ENCODE results near the gene ARID5A. TPM values are rescaled to one million over a fixed set of nuclear protein-coding genes. Genes with fewer than 3 reads are reported as not detected.

ARID5A gene
- total and polyA plus RNA-seq, 2 of the 13 experiments (the other 11 are each of a cell fraction or from before 2014, with no cell fraction given) = 6.0 to 9.5 TPM

- FAIRE-seq (no peak), ATAC-seq (no peak), DNase-seq (ENCODE audit: low spot score) (no peak)
- Histone ChIP-seq H3K36me3 (replicated peaks in 1 of 2; ENCODE audit: control insufficient read depth in 1 of 2, insufficient read depth in 2 of 2, low read length in 2 of 2) (peaks cover 26 to 77% of the 10 kb centered on the region in 2 experiments), H3K27ac (ENCODE audit: extremely low read length, insufficient read depth, low read length) (no peak overlapping the region), H2AFZ (ENCODE audit: low read length) (no peak overlapping the region), H3K27me3 (ENCODE audit: control insufficient read depth in 1 of 2, insufficient read depth in 2 of 2, low read length in 2 of 2) (no peaks in the 10 kb centered on the region), H3K4me2 (ENCODE audit: low read depth, low read length) (no peak overlapping the region), H4K20me1 (ENCODE audit: insufficient read depth, low read length) (no peaks in the 10 kb centered on the region), H3K4me1 (ENCODE audit: insufficient read depth, low read length) (peaks cover 10% of the 10 kb centered on the region), H3K79me2 (ENCODE audit: insufficient read depth, low read length) (no peaks in the 10 kb centered on the region), H3K9me3 (ENCODE audit: low read length) (no peaks in the 10 kb centered on the region), H3K4me3 (replicated peaks in 1 of 3; ENCODE audit: insufficient read depth in 1 of 3, low read depth in 2 of 3, low read length in 3 of 3) (no peak overlapping the region), H3K9ac (ENCODE audit: insufficient read depth, low read depth, low read length) (no peak overlapping the region)
- WGBS (ENCODE audit: low lambda C conversion rate) = 95% methylated on average over 5 of the region's 5 CpGs
- POLR2A ChIA-PET = interaction anchor here (0.9 kb wide), 1 partner anchor 321 kb away, joined by 3 read pairs; no protein-coding TSS in a partner anchor
- intact Hi-C loops (cut with micrococcal nuclease; ENCODE audit: unreplicated experiment) (no loop called here), in situ Hi-C loops (cut with HindIII; ENCODE audit: extremely low pct_ligation_motif_present, low pct_unique_long_range_greater_than_20kb) (no loop called here)
- no TSS peak for BruUV-seq (replicated peaks)
- CTCF ChIA-PET (ENCODE audit: low intra/inter-chr PET ratio, low total read pairs) = no interaction called here
- TF ChIP-seq KMT2A (CRISPR knock-in tag; IDR thresholded peaks at IDR 0.05) (no peak), MAFK (conservative IDR thresholded peaks at IDR 0.05 in 1 of 2, IDR thresholded peaks at IDR 0.05 in 1 of 2; ENCODE audit: low read length in 2 of 2) (no peak), RELA (CRISPR knock-in tag; IDR thresholded peaks at IDR 0.05) (no peak), SALL1 (CRISPR knock-in tag; IDR thresholded peaks at IDR 0.05) (no peak), MAF1 (CRISPR knock-in tag; IDR thresholded peaks at IDR 0.05; ENCODE audit: borderline replicate concordance) (no peak), ZNF703 (CRISPR knock-in tag; IDR thresholded peaks at IDR 0.05; ENCODE audit: borderline replicate concordance) (no peak), ZBED4 (CRISPR knock-in tag; IDR thresholded peaks at IDR 0.05; ENCODE audit: borderline replicate concordance) (no peak), MBD4 (IDR thresholded peaks at IDR 0.05; ENCODE audit: borderline replicate concordance, low read length) (no peak), JARID2 (CRISPR knock-in tag; IDR thresholded peaks at IDR 0.05; ENCODE audit: insufficient replicate concordance) (no peak), ZFYVE20 (CRISPR knock-in tag; IDR thresholded peaks at IDR 0.05; ENCODE audit: borderline replicate concordance, low read depth) (no peak), GPN1 (CRISPR knock-in tag; IDR thresholded peaks at IDR 0.05; ENCODE audit: borderline replicate concordance) (no peak), ZNF263 (CRISPR knock-in tag; IDR thresholded peaks at IDR 0.05) (no peak), ZNF354B (CRISPR knock-in tag; IDR thresholded peaks at IDR 0.05) (no peak), MAZ (IDR thresholded peaks at IDR 0.05; ENCODE audit: borderline replicate concordance, low read depth, low read length) (no peak), MAZ (CRISPR knock-in tag; IDR thresholded peaks at IDR 0.05; ENCODE audit: low read depth) (no peak), ARHGAP35 (CRISPR knock-in tag; IDR thresholded peaks at IDR 0.05; ENCODE audit: borderline replicate concordance) (no peak)
- TF ChIP-seq, protein P1, sequence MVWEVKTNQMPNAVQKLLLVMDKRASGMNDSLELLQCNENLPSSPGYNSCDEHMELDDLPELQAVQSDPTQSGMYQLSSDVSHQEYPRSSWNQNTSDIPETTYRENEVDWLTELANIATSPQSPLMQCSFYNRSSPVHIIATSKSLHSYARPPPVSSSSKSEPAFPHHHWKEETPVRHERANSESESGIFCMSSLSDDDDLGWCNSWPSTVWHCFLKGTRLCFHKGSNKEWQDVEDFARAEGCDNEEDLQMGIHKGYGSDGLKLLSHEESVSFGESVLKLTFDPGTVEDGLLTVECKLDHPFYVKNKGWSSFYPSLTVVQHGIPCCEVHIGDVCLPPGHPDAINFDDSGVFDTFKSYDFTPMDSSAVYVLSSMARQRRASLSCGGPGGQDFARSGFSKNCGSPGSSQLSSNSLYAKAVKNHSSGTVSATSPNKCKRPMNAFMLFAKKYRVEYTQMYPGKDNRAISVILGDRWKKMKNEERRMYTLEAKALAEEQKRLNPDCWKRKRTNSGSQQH (CRISPR knock-in tag; IDR thresholded peaks at IDR 0.05; ENCODE audit: low read depth) = no peak
- TF ChIP-seq, protein P2, sequence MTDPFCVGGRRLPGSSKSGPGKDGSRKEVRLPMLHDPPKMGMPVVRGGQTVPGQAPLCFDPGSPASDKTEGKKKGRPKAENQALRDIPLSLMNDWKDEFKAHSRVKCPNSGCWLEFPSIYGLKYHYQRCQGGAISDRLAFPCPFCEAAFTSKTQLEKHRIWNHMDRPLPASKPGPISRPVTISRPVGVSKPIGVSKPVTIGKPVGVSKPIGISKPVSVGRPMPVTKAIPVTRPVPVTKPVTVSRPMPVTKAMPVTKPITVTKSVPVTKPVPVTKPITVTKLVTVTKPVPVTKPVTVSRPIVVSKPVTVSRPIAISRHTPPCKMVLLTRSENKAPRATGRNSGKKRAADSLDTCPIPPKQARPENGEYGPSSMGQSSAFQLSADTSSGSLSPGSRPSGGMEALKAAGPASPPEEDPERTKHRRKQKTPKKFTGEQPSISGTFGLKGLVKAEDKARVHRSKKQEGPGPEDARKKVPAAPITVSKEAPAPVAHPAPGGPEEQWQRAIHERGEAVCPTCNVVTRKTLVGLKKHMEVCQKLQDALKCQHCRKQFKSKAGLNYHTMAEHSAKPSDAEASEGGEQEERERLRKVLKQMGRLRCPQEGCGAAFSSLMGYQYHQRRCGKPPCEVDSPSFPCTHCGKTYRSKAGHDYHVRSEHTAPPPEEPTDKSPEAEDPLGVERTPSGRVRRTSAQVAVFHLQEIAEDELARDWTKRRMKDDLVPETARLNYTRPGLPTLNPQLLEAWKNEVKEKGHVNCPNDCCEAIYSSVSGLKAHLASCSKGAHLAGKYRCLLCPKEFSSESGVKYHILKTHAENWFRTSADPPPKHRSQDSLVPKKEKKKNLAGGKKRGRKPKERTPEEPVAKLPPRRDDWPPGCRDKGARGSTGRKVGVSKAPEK (CRISPR knock-in tag; IDR thresholded peaks at IDR 0.05; ENCODE audit: borderline replicate concordance) = no peak
Measured at GRCh38 chr2:96594691-96595152, 58.2 kb downstream of the ARID5A start.
